Measurements from ENCODE around the gene GNAI2.

GNAI2 gene

DNA sequence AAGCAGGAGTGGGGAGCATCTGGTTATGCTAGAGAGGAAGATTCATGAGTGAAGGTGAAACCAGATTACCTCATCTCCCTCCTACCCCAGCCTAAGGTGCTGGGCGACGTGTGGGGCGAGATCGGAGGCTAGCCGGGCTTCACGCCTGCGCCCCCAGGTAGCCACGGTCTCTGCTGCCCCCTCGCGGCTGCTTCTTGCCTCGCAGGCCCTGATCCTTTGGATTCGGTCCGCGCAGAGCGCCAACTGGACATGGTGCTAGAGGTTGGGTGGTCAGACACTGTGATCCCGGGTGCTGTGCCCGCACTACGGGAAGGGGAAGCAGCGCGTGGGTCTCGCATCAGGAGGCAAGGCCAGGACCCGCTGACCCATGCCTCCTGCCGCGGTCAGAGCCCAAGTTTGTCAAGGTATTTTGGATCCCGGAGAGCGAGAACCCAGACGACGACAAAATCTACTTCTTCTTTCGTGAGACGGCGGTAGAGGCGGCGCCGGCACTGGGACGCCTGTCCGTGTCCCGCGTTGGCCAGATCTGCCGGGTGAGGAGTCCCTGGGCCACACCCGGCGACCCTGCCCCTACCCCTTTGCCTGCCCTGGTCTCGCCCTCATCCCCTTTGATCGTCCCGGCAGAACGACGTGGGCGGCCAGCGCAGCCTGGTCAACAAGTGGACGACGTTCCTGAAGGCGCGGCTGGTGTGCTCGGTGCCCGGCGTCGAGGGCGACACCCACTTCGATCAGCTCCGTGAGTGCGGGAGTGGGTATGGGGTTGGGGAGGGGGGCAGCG lies 37.1 kb downstream of the GNAI2 start:
- Histone ChIP-seq H3K36me3 (peaks cover 0 to 17% (median 0%) of the 10 kb centered on the region in 3 donors), H3K9me3 (no peaks in the 10 kb centered on the region), H3K27ac (no peak overlapping the region), H3K27me3 (no peaks in the 10 kb centered on the region), H3K4me3 (peak overlapping the region; percentile 22 to 44), H3K4me1 (peaks cover 0 to 53% (median 33%) of the 10 kb centered on the region in 4 donors)
- intact Hi-C loops (cut with DNase I; ENCODE audit: low total_unique reads), result loop anchor here (2.0 to 10.0 kb wide), 2 partner anchors 80 to 148 kb away; no protein-coding TSS in a partner anchor
- TF ChIP-seq, protein P1, sequence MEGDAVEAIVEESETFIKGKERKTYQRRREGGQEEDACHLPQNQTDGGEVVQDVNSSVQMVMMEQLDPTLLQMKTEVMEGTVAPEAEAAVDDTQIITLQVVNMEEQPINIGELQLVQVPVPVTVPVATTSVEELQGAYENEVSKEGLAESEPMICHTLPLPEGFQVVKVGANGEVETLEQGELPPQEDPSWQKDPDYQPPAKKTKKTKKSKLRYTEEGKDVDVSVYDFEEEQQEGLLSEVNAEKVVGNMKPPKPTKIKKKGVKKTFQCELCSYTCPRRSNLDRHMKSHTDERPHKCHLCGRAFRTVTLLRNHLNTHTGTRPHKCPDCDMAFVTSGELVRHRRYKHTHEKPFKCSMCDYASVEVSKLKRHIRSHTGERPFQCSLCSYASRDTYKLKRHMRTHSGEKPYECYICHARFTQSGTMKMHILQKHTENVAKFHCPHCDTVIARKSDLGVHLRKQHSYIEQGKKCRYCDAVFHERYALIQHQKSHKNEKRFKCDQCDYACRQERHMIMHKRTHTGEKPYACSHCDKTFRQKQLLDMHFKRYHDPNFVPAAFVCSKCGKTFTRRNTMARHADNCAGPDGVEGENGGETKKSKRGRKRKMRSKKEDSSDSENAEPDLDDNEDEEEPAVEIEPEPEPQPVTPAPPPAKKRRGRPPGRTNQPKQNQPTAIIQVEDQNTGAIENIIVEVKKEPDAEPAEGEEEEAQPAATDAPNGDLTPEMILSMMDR (IDR thresholded peaks at IDR 0.05), result peak; percentile 98 to 99
- peak; percentile 81 to 91 for DNase-seq

DNA sequence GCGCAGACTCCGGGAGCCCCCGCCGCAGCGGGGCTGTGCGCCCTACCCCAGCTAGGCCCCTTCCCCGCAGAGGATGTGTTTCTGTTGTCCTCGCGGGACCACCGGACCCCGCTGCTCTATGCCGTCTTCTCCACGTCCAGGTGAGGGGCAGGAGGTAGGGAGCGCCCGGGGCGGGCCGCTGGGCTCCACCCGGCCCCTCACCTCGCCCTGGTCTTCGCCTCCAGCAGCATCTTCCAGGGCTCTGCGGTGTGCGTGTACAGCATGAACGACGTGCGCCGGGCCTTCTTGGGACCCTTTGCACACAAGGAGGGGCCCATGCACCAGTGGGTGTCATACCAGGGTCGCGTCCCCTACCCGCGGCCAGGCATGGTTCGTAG lies 37.7 kb downstream of the GNAI2 start:
- Histone ChIP-seq H3K4me3 (no peak overlapping the region), H3K27me3 (no peaks in the 10 kb centered on the region), H3K9me3 (no peaks in the 10 kb centered on the region), H3K27ac (no peak overlapping the region), H3K4me1 (peaks cover 0 to 53% (median 30%) of the 10 kb centered on the region in 4 donors), H3K36me3 (peaks cover 0 to 17% (median 0%) of the 10 kb centered on the region in 3 donors)
- intact Hi-C loops (cut with DNase I; ENCODE audit: low total_unique reads), result loop anchor here (2.0 to 10.0 kb wide), 2 partner anchors 81 to 149 kb away; no protein-coding TSS in a partner anchor
- TF ChIP-seq, protein P1 (IDR thresholded peaks at IDR 0.05), result no peak
- no peak for DNase-seq

DNA sequence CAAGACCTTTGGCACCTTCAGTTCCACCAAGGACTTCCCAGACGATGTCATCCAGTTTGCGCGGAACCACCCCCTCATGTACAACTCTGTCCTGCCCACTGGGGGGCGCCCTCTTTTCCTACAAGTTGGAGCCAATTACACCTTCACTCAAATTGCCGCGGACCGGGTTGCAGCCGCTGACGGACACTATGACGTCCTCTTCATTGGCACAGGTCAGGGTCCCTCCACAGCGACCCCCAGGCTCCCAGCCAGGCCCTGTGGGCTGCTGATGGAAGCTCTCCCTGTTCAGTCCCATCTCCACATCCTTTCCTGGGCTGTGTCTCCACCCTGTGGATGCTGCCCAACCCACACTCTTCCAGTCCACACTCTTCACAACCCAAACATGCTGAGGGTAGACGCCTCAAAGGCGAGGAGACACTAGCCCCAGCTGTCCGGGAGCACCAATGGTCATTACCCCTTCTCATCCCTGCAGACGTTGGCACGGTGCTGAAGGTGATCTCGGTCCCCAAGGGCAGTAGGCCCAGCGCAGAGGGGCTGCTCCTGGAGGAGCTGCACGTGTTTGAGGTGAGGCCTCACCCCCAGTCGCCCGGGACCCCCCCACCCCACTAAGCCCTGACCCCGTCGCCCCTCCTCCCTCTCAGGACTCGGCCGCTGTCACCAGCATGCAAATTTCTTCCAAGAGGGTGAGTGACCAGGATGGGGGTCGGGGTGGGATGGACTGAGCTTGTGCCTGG lies 38.5 kb downstream of the GNAI2 start:
- H3K27me3 ChIP-seq, result no peaks in the 10 kb centered on the region
- TF ChIP-seq, protein P1 (IDR thresholded peaks at IDR 0.05), result peak; percentile 45 to 47
- peaks cover 0 to 17% (median 0%) of the 10 kb centered on the region in 3 donors for H3K36me3 ChIP-seq
- H3K4me1 ChIP-seq, result peaks cover 0 to 51% (median 30%) of the 10 kb centered on the region in 4 donors
- DNase-seq, result peak in 1 of 2 donors; percentile 63
- H3K27ac ChIP-seq, result no peak overlapping the region
- intact Hi-C loops (cut with DNase I; ENCODE audit: low total_unique reads), result loop anchor here (5.0 to 10.0 kb wide), 2 partner anchors 32 to 150 kb away; no protein-coding TSS in a partner anchor
- H3K9me3 ChIP-seq, result no peaks in the 10 kb centered on the region
- H3K4me3 ChIP-seq, result no peak overlapping the region

DNA sequence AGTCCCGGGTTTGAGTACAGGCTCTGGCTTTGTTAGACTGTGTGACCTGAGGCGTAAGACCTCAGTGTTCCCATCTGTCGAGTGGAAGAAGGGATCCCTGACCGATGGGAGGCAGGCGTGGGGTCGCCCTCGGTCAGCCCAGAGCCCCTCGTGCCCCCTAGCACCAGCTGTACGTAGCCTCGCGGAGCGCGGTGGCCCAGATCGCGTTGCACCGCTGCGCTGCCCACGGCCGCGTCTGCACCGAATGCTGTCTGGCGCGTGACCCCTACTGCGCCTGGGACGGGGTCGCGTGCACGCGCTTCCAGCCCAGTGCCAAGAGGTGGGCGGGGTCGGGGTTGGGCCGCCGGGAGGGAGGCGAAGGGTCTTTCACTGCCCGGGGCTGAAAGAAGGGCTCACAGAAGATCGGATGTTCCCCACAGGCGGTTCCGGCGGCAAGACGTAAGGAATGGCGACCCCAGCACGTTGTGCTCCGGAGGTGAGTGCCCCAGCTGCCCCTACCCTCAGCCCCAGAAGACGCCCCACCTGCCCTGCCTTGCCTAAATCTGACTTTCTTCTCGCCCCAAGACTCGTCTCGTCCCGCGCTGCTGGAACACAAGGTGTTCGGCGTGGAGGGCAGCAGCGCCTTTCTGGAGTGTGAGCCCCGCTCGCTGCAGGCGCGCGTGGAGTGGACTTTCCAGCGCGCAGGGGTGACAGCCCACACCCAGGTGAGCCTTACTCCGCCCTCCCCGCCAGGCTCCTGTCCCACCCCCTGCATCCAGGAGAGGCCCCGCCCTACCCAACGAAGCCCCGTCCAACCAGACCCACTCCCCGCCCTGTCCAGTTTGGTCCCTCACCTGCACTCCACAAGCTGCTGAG lies 39.4 kb downstream of the GNAI2 start:
- H3K27ac ChIP-seq, result no peak overlapping the region
- no peaks in the 10 kb centered on the region for H3K9me3 ChIP-seq
- intact Hi-C loops (cut with DNase I; ENCODE audit: low total_unique reads), result loop anchor here (5.0 to 10.0 kb wide), 2 partner anchors 33 to 151 kb away; no protein-coding TSS in a partner anchor
- TF ChIP-seq, protein P1 (IDR thresholded peaks at IDR 0.05), result no peak
- no peak overlapping the region for H3K4me3 ChIP-seq
- peaks cover 0 to 43% (median 23%) of the 10 kb centered on the region in 4 donors for H3K4me1 ChIP-seq
- peaks cover 0 to 17% (median 0%) of the 10 kb centered on the region in 3 donors for H3K36me3 ChIP-seq
- no peaks in the 10 kb centered on the region for H3K27me3 ChIP-seq
- DNase-seq, result no peak
